GM12875 (cell line): ENCODE measurements around the gene LRRC42.

Experiments
- H3K4me3 ChIP-seq: one replicate; pipeline ENCODE4 v1.5.1; 2011; ENCODE audit warnings: low read depth, low read length, control low read depth
- TF ChIP-seq, protein P1 (sequence below): IDR thresholded peaks from 2 replicates; pipeline ENCODE4 v1.5.1; 2011; ENCODE audit warnings: low read depth, mild to moderate bottlenecking, control low read depth, inconsistent platforms, low read length, moderate library complexity, borderline replicate concordance; ENCODE audit not compliant: insufficient read depth

Gene LRRC42

DNA sequence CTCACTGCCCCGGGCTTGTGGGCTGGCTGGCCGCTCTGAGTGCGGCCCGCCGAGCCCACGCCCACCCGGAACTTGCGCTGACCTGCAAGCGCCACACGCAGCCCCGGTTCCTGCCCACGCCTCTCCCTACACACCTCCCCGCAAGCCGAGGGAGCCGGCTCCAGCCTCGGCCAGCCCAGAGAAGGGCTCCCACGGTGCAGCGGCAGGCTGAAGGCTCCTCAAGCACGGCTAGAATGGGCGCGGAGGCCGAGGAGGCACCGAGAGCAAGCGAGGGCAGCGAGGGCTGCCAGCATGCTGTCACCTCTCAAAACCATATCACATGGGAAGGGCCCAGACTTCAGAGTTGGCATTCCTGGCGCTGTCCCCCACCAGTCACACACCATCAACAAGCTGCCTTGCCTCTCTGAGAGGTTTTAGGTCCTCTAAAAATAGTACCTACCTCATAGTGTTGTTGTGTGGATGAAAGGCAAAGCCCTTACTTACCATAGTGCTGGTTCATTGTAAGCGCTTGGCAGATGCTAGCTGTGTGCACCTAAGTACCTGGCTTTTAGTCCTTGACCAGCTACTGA, 58.4 kb downstream of the LRRC42 start:
- TF ChIP-seq, protein P1, sequence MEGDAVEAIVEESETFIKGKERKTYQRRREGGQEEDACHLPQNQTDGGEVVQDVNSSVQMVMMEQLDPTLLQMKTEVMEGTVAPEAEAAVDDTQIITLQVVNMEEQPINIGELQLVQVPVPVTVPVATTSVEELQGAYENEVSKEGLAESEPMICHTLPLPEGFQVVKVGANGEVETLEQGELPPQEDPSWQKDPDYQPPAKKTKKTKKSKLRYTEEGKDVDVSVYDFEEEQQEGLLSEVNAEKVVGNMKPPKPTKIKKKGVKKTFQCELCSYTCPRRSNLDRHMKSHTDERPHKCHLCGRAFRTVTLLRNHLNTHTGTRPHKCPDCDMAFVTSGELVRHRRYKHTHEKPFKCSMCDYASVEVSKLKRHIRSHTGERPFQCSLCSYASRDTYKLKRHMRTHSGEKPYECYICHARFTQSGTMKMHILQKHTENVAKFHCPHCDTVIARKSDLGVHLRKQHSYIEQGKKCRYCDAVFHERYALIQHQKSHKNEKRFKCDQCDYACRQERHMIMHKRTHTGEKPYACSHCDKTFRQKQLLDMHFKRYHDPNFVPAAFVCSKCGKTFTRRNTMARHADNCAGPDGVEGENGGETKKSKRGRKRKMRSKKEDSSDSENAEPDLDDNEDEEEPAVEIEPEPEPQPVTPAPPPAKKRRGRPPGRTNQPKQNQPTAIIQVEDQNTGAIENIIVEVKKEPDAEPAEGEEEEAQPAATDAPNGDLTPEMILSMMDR: no peak
- no peak overlapping the region for H3K4me3 ChIP-seq

DNA sequence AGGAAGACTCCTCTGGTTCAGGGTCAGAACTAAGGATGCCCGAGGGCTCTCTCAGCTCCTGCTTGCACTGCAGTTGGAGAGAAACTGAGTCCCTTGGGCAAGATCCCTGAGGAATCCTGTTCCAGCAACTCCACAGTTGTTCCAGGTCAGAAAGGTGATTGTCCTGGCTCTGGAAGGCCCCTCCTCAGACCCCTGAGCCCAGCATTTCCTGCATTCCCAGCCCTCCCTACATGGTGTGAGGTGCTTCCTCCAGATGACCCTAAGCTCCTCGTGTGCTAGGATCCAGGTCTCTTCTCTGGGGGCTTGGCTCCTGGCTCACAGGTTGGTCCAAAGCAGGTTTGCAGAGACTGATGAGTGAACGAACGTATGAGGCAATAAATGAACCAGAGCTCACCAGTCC, 60.4 kb downstream of the LRRC42 start:
- H3K4me3 ChIP-seq: no peak overlapping the region
- TF ChIP-seq, protein P1: no peak

DNA sequence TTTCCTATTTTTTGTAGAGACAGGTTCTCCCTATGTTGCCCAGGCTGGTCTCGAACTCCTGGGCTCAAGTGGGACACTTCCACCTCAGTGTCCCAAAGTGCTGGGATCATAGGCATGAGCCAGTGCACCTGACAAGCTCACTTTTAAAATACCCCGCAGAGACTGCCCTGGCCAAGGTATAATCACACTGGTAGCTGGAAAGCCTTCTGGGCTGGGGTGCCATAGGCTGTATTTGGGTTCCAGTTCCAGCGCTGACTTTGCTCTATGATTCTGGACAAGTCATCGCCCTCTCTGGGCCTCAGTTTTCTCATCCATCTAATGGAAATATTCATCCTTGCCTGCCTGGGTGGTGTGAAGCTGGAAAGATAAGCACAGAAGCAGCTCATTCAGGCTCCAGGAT, 61.5 kb downstream of the LRRC42 start:
- TF ChIP-seq, protein P1: no peak
- no peak overlapping the region for H3K4me3 ChIP-seq

DNA sequence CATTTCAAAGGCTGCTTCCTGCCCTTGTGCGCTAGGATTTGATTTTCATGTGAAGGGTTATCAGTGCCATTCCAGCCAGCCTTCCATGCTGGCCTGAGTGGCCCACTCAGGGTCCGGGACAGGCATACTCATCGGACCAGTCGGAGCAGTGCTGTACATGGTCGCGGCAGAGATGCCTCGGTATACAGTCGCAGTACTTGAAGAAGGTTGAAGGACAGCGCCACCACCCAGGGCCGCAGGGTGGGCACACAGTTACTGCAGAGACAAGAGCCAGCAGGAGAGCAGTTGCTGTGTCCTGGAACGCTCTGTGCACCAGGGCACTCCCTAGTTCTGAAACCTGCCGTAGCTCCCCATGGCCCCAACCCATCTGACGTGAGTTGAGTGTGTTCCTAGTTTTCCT, 62.7 kb downstream of the LRRC42 start:
- H3K4me3 ChIP-seq: no peak overlapping the region
- TF ChIP-seq, protein P1: no peak

DNA sequence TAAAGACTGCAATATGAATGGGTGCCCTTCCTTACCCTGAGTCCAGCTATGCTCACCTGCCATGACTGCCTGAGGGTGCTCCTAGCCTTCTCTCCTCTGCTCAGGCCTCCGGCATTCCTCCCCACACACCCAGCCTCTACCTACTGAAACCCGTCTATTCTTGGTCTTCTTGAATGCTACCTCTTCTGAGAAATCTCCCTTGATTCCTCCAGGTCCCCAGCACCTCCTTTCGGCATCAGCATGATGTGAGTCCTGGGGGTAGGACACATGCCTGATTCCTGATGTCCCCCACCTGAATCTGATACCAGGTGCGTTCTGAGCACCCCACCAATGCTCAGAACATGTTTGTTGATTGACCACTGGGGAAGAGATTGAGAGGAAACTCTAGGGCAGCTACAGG, 63.3 kb downstream of the LRRC42 start:
- TF ChIP-seq, protein P1: no peak
- H3K4me3 ChIP-seq: no peak overlapping the region

DNA sequence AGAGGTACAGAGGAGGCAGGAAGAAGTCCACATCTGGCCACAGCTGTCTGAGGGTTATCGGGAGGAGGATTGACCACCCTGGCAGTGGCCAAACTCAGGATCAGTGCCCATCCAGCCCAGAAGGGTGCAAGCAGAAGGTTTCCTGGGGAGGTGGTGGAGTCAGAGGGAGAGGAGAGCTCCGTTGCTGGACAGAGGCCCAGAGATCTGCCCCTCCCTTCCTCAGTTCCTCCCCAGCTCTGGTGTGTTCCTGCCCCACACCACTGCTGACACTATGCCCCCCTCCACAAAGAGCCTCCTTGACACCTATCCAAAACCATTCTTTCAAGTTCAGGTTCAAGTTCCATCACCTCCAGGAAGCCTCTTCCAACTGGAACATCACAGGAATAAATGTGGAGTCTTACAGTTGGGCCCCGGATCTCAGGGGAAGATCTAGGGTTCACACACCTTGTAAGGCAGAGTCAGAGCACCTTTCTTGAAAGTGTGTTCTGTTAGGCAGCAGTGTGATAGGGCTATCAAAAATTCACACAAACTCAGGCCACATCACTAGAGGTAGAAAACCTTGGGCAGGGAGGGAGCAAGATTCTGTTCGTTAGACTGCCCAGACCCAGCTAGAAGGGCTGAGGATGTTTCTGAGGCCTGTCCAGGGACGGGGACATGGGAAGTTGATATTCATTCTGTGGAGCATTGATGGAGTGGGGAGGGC, 64.4 kb downstream of the LRRC42 start:
- no peak overlapping the region for H3K4me3 ChIP-seq
- TF ChIP-seq, protein P1: no peak

DNA sequence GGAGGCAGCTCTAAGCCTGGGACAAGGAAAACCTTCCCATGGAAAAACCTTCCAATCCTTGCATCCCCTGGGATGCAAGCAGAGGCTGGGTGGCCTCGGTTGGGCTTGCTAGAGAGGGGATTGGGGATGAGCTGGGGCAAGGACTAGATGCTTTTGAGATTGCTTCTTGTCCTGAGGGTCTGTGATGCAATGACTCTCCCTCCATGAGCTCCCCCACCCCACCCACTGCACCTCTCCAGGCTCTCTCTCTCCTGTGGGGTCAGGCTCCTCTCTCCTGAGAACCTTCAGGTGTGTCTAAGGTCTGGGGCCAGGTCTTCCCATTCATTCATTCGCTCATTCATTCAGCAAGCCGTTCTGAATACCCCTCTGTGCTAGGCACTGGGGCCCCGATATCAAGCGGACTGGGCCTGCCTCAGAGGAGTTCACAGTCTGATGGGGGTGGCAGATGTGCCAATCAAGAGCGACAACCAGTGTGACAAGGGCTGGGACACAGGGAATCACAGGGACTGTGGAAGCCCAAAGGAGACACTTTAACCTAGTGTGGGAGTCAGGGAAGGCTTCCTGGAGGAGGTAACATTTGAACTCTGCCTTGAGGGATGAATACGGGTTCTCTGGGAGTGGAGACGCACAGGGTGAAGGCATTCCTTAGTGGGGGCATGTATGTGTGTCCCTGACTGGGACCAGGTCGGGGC, 65.3 kb downstream of the LRRC42 start:
- H3K4me3 ChIP-seq: no peak overlapping the region
- TF ChIP-seq, protein P1: no peak
